GM12878 (cell line): ENCODE data around the gene TACSTD2. TPM values are rescaled to one million over a fixed set of nuclear protein-coding genes. Genes with fewer than 3 reads are reported as not detected.

Source experiments
- ATAC-seq: fragments of 200-7000 bp; cut with Tn5 transposase; 3 replicates; pipeline ENCODE4 v1.9.1; 2020; ENCODE audit warnings: mild to moderate bottlenecking, moderate library complexity
- BruUV-seq: library from RNA; stranded (reverse); fragments of 400-500 nt; replicated peaks from 2 replicates; lab custom pipeline; 2021; lab: Mats Ljungman, UMichigan
- CTCF ChIA-PET: fragments of 300-600 bp; sonication (Branson Sonifier 250); formaldehyde crosslinking; extraction: SDS; loops from one replicate; lab custom pipeline; 2021; ENCODE audit warnings: inconsistent platforms; lab: Yijun Ruan, JAX
- POLR2A ChIA-PET: fragments of 350-600 bp; formaldehyde crosslinking; extraction: SDS; loops from one replicate; lab custom pipeline; 2021; ENCODE audit warnings: inconsistent platforms; lab: Charles Lee
- RAD21 ChIA-PET: fragments of 300-600 bp; sonication (Branson Sonifier 250); formaldehyde crosslinking; loops from one replicate; lab custom pipeline; 2023; ENCODE audit warnings: antibody characterized with exemption; ENCODE audit not compliant: unreplicated experiment; lab: Charles Lee
- SMC1A ChIA-PET: fragments of 300-600 bp; sonication (Branson Sonifier 250); formaldehyde crosslinking; loops from one replicate; lab custom pipeline; 2023; ENCODE audit not compliant: unreplicated experiment, uncharacterized antibody; lab: Charles Lee
- DNase-seq: peaks from one replicate; pipeline ENCODE4 v3.0.0-alpha.2; 2011; ENCODE audit warnings: low read depth, low spot score
- FAIRE-seq: peaks from 3 replicates; lab custom pipeline; 2011; peaks lifted over from hg19 to GRCh38; lab: Jason Lieb, UNC
- H2AFZ ChIP-seq: 2 replicates; pipeline ENCODE4 v1.6.0; 2011; ENCODE audit warnings: low read depth, low read length, control low read depth; ENCODE audit not compliant: control insufficient read depth
- H3K27ac ChIP-seq: 2 replicates; pipeline ENCODE4 v1.5.1; 2011; ENCODE audit warnings: control low read depth; ENCODE audit not compliant: control insufficient read depth, insufficient read depth
- H3K27me3 ChIP-seq, 2 experiments: replicated peaks in 1 of 2; 2 replicates each; pipeline versions ENCODE4 v1.6.0 to v1.6.1; 2011; ENCODE audit warnings: low read length in 1 of 2; ENCODE audit not compliant: control insufficient read depth in 2 of 2, insufficient read depth in 2 of 2
- H3K36me3 ChIP-seq, 2 experiments: 2 replicates each; pipeline ENCODE4 v1.5.1; 2011; ENCODE audit warnings: low read length in 1 of 2; ENCODE audit not compliant: control insufficient read depth in 2 of 2, insufficient read depth in 2 of 2
- H3K4me1 ChIP-seq: 2 replicates; pipeline ENCODE4 v1.6.1; 2011; ENCODE audit warnings: mild to moderate bottlenecking, low read length, moderate library complexity, mixed read lengths; ENCODE audit not compliant: control insufficient read depth, insufficient read depth
- H3K4me2 ChIP-seq: 2 replicates; pipeline ENCODE4 v1.6.0; 2011; ENCODE audit warnings: control low read depth; ENCODE audit not compliant: control insufficient read depth, insufficient read depth
- H3K4me3 ChIP-seq: fragments of 200-600 bp; sonication (generic); 2 replicates; pipeline ENCODE4 v1.5.1; 2016
- H3K79me2 ChIP-seq: 2 replicates; pipeline ENCODE4 v1.6.0; 2011; ENCODE audit warnings: low read length; ENCODE audit not compliant: control insufficient read depth, insufficient read depth
- H3K9ac ChIP-seq: 2 replicates; pipeline ENCODE4 v1.8.0; 2011; ENCODE audit warnings: low read length, control low read depth, mixed read lengths; ENCODE audit not compliant: control insufficient read depth, insufficient read depth
- H3K9me3 ChIP-seq: replicated peaks from 3 replicates; pipeline ENCODE4 v1.5.1; 2011; ENCODE audit warnings: mild to moderate bottlenecking, low read length; ENCODE audit not compliant: control insufficient read depth, insufficient read depth
- H4K20me1 ChIP-seq: 2 replicates; pipeline ENCODE4 v1.6.0; 2011; ENCODE audit not compliant: control insufficient read depth, insufficient read depth
- BMI1 ChIP-seq: fragments of 450-650 bp; IDR thresholded peaks from 2 replicates; pipeline ENCODE4 v1.6.1; 2016; ENCODE audit warnings: mild to moderate bottlenecking, moderate library complexity, borderline replicate concordance
- CHD2 ChIP-seq: IDR thresholded peaks from 2 replicates; pipeline ENCODE4 v1.6.1; 2011; ENCODE audit warnings: low read depth, low read length, improper control_type of control experiment, borderline replicate concordance
- EGR1 ChIP-seq, 2 experiments: IDR thresholded peaks; 1 replicate in 1 of 2; 2 replicates in 1 of 2; pipeline ENCODE4 v1.6.1; 2011 to 2012; ENCODE audit warnings: low read depth in 2 of 2, low read length in 2 of 2, borderline replicate concordance in 1 of 2, mild to moderate bottlenecking in 1 of 2, moderate library complexity in 1 of 2
- KAT2A ChIP-seq: conservative IDR thresholded peaks from 2 replicates; pipeline ENCODE4 v1.6.1; 2011; ENCODE audit warnings: low read depth, low read length; ENCODE audit not compliant: control insufficient read depth
- MYB ChIP-seq: fragments of 150-350 bp; IDR thresholded peaks from 2 replicates; pipeline ENCODE4 v1.6.1; 2014; ENCODE audit warnings: mild to moderate bottlenecking, low read depth, low read length, borderline replicate concordance
- NFYA ChIP-seq: IDR thresholded peaks from 2 replicates; pipeline ENCODE4 v1.6.1; 2011; ENCODE audit warnings: low read depth, mild to moderate bottlenecking, low read length, improper control_type of control experiment, borderline replicate concordance
- POLR2AphosphoS2 ChIP-seq: IDR thresholded peaks from 2 replicates; pipeline ENCODE4 v1.6.1; 2011; ENCODE audit warnings: low read depth, mild to moderate bottlenecking, low read length, improper control_type of control experiment, moderate library complexity
- RB1 ChIP-seq: fragments of 450-650 bp; formaldehyde crosslinking; IDR thresholded peaks from 2 replicates; pipeline ENCODE4 v1.6.1; 2017; ENCODE audit warnings: mild to moderate bottlenecking, borderline replicate concordance
- RCOR1 ChIP-seq: conservative IDR thresholded peaks from 2 replicates; pipeline ENCODE4 v1.6.1; 2012; ENCODE audit warnings: low read depth, low read length, improper control_type of control experiment
- SIX5 ChIP-seq: IDR thresholded peaks from 2 replicates; pipeline ENCODE4 v1.6.1; 2011; ENCODE audit warnings: mild to moderate bottlenecking, low read depth, low read length, moderate library complexity; ENCODE audit not compliant: severe bottlenecking
- ZBTB33 ChIP-seq: fragments of 450-650 bp; IDR thresholded peaks from 2 replicates; pipeline ENCODE4 v1.6.1; 2017; ENCODE audit warnings: mild to moderate bottlenecking
- ZSCAN29 ChIP-seq: fragments of 450-650 bp; IDR thresholded peaks from 2 replicates; pipeline ENCODE4 v1.6.1; 2017; ENCODE audit warnings: mild to moderate bottlenecking, moderate library complexity
- WGBS: methylation state at CpG from one replicate; pipeline ENCODE4 v1.1.6; 2016; ENCODE audit warnings: low lambda C conversion rate; ENCODE audit not compliant: insufficient replicate concordance, insufficient coverage; ENCODE audit errors: missing lambda C conversion rate; 5-methylcytosine and 5-hydroxymethylcytosine counted together
- in situ Hi-C: fragments of 300-500 bp; cut with MboI; formaldehyde crosslinking; loops from 9 replicates; pipeline ENCODE4 v1.14.3; 2018; ENCODE audit warnings: mixed read lengths
- intact Hi-C: fragments of 100-400 bp; cut with micrococcal nuclease; formaldehyde crosslinking; loops from one replicate; pipeline ENCODE4 v1.14.2; 2022; ENCODE audit not compliant: unreplicated experiment
- polyA plus RNA-seq, 11 experiments: library from polyadenylated mRNA; depleted of rRNA in 4 of 11; unstranded in 6 of 11; stranded (reverse) in 5 of 11; fragments of >200 nt; fragmentation: Nextera tagmentation in 4 of 11; fragmentation: Illumina TruSeq in 1 of 11; extraction: Ambion mirVana in 4 of 11; extraction: Trizol in 1 of 11; gene quantifications; 1 replicate in 1 of 11; 2 replicates in 10 of 11; pipeline versions ENCODE4 v1.2.1 to v1.2.3, GENCODE V29; 2011 to 2016; ENCODE audit warnings: inconsistent platforms in 2 of 11, missing spikeins in 2 of 11, low read depth in 1 of 11
- total RNA-seq, 4 experiments: library from RNA; depleted of rRNA in 3 of 4; stranded (reverse); fragments of >200 nt in 3 of 4; fragmentation: Illumina TruSeq in 1 of 4; extraction: Trizol in 1 of 4; gene quantifications; 2 replicates each; pipeline versions ENCODE4 v1.2.1 to v1.2.3, GENCODE V29; 2013 to 2021
- TF ChIP-seq, protein P1 (sequence below): fragments of 450-650 bp; IDR thresholded peaks from 2 replicates; pipeline ENCODE4 v1.6.1; 2017; ENCODE audit warnings: borderline replicate concordance
- TF ChIP-seq, protein P2 (sequence below): IDR thresholded peaks from 2 replicates; pipeline ENCODE4 v1.6.1; 2011; ENCODE audit warnings: borderline replicate concordance, low read depth, mild to moderate bottlenecking, moderate library complexity, low read length; ENCODE audit not compliant: insufficient read depth, poor library complexity, severe bottlenecking
- TF ChIP-seq, protein P3 (sequence below): IDR thresholded peaks from 2 replicates; pipeline ENCODE4 v1.6.1; 2011; ENCODE audit warnings: mild to moderate bottlenecking, low read depth, low read length, moderate library complexity; ENCODE audit not compliant: insufficient replicate concordance

TACSTD2 gene
- total and polyA plus RNA-seq, 10 of the 15 experiments (the other 5 are each of a cell fraction or from before 2014, with no cell fraction given): 0.56 to 9.4 (median 3.7) TPM

DNA sequence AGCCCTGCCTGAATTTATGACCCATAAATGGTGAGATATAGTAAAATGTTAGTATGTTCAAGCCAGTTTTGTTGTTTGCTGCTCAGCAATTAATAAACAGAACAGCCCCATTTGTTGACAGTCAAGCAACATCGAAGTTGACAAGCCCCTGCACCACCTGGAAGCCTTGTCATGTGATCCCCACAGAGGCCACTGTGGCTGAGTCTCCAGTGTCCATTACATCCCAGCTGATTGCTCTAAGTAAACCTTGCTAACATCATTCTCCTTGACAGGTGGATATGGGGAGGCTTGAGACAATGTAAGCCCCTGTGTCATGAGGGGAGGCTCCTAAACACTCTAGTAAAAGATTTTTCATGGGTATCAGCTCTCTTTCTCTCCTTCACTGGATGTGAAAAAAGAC is 17.5 kb upstream of the TACSTD2 start:
- 0% methylated on average over 1 of the region's 1 CpG for WGBS
- Histone ChIP-seq H3K4me2 (no peak overlapping the region), H2AFZ (no peak overlapping the region), H4K20me1 (no peaks in the 10 kb centered on the region; the same call in 1 of the 2 replicates), H3K36me3 (no peaks in the 10 kb centered on the region), H3K9ac (no peak overlapping the region), H3K4me1 (peaks cover 2% of the 10 kb centered on the region; the same call in 1 of the 2 replicates), H3K27me3 (no peaks in the 10 kb centered on the region), H3K9me3 (no peaks in the 10 kb centered on the region), H3K79me2 (no peaks in the 10 kb centered on the region), H3K27ac (no peak overlapping the region), H3K4me3 (no peak overlapping the region)
- TF ChIP-seq, protein P1, sequence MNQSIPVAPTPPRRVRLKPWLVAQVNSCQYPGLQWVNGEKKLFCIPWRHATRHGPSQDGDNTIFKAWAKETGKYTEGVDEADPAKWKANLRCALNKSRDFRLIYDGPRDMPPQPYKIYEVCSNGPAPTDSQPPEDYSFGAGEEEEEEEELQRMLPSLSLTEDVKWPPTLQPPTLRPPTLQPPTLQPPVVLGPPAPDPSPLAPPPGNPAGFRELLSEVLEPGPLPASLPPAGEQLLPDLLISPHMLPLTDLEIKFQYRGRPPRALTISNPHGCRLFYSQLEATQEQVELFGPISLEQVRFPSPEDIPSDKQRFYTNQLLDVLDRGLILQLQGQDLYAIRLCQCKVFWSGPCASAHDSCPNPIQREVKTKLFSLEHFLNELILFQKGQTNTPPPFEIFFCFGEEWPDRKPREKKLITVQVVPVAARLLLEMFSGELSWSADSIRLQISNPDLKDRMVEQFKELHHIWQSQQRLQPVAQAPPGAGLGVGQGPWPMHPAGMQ: no peak
- TF ChIP-seq KAT2A: no peak
- TF ChIP-seq, protein P2, sequence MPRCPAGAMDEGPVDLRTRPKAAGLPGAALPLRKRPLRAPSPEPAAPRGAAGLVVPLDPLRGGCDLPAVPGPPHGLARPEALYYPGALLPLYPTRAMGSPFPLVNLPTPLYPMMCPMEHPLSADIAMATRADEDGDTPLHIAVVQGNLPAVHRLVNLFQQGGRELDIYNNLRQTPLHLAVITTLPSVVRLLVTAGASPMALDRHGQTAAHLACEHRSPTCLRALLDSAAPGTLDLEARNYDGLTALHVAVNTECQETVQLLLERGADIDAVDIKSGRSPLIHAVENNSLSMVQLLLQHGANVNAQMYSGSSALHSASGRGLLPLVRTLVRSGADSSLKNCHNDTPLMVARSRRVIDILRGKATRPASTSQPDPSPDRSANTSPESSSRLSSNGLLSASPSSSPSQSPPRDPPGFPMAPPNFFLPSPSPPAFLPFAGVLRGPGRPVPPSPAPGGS: no peak
- TF ChIP-seq BMI1: no peak
- TF ChIP-seq, protein P3, sequence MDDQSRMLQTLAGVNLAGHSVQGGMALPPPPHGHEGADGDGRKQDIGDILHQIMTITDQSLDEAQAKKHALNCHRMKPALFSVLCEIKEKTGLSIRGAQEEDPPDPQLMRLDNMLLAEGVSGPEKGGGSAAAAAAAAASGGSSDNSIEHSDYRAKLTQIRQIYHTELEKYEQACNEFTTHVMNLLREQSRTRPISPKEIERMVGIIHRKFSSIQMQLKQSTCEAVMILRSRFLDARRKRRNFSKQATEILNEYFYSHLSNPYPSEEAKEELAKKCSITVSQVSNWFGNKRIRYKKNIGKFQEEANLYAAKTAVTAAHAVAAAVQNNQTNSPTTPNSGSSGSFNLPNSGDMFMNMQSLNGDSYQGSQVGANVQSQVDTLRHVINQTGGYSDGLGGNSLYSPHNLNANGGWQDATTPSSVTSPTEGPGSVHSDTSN: no peak
- TF ChIP-seq POLR2AphosphoS2: no peak
- TF ChIP-seq EGR1 (IDR thresholded peaks at IDR 0.05; ENCODE audit: borderline replicate concordance in 1 of 2, low read depth in 2 of 2, low read length in 2 of 2): no peak
- no peak for TF ChIP-seq MYB
- TF ChIP-seq NFYA: no peak
- no peak for TF ChIP-seq ZSCAN29
- no peak for TF ChIP-seq CHD2
- no peak for TF ChIP-seq RB1
- TF ChIP-seq ZBTB33: no peak
- TF ChIP-seq RCOR1: no peak
- TF ChIP-seq SIX5: no peak
- no TSS peak for BruUV-seq
- FAIRE-seq: no peak
- ChIA-PET CTCF (no interaction called here), SMC1A (interaction anchor here (0.6 to 1.4 kb wide), 3 partner anchors 47 to 662 kb away, joined by 3 read pairs; partner anchors contain the start of gene OMA1), RAD21 (no interaction called here), POLR2A (no interaction called here)
- no peak for DNase-seq
- intact Hi-C loops (no loop called here), in situ Hi-C loops (no loop called here)
- ATAC-seq: no peak
